Measurements from ENCODE around the gene LMO1.
A peak's percentile ranks its signal among the peaks of the same experiment; 100 is the strongest.

LMO1 gene

GRCh38 chr11:8228231-8228630, 35.4 kb downstream of the LMO1 start:
- no peak overlapping the region for H3K4me3 ChIP-seq (ENCODE audit: low read length in 2 of 2)
- no peaks in the 10 kb centered on the region for H3K27me3 ChIP-seq (ENCODE audit: control insufficient read depth in 2 of 2, insufficient read depth in 2 of 2, low read length in 2 of 2)
- no peak overlapping the region for H3K9ac ChIP-seq (ENCODE audit: low read depth in 1 of 2, low read length in 2 of 2)
- no peak overlapping the region for H3K27ac ChIP-seq (ENCODE audit: low read depth in 2 of 2, low read length in 2 of 2)
- H3K36me3 ChIP-seq (ENCODE audit: control insufficient read depth in 2 of 2, insufficient read depth in 2 of 2, low read length in 2 of 2), result no peaks in the 10 kb centered on the region
- peaks cover 6 to 15% of the 10 kb centered on the region in 2 donors for H3K4me1 ChIP-seq (ENCODE audit: control insufficient read depth in 2 of 2, insufficient read depth in 2 of 2, low read length in 2 of 2)
- no peaks in the 10 kb centered on the region for H3K9me3 ChIP-seq (ENCODE audit: control insufficient read depth in 2 of 2, low read length in 2 of 2)

- H3K27me3 ChIP-seq (ENCODE audit: control insufficient read depth in 2 of 2, insufficient read depth in 2 of 2, low read length in 2 of 2), result no peaks in the 10 kb centered on the region
- no peak overlapping the region for H3K4me3 ChIP-seq (ENCODE audit: low read length in 2 of 2)
These were observed 36.2 kb downstream of the LMO1 start for GRCh38 chr11:8227156-8228152.

GRCh38 chr11:8225589-8226036, 38.1 kb downstream of the LMO1 start:
- peaks cover 10 to 15% of the 10 kb centered on the region in 2 donors for H3K4me1 ChIP-seq (ENCODE audit: control insufficient read depth in 2 of 2, insufficient read depth in 2 of 2, low read length in 2 of 2)
- H3K4me3 ChIP-seq (ENCODE audit: low read length in 2 of 2), result no peak overlapping the region
- H3K9ac ChIP-seq (ENCODE audit: low read depth in 1 of 2, low read length in 2 of 2), result no peak overlapping the region
- no peak overlapping the region for H3K27ac ChIP-seq (ENCODE audit: low read depth in 2 of 2, low read length in 2 of 2)
- no peaks in the 10 kb centered on the region for H3K27me3 ChIP-seq (ENCODE audit: control insufficient read depth in 2 of 2, insufficient read depth in 2 of 2, low read length in 2 of 2)
- H3K9me3 ChIP-seq (ENCODE audit: control insufficient read depth in 2 of 2, low read length in 2 of 2), result no peaks in the 10 kb centered on the region
- H3K36me3 ChIP-seq (ENCODE audit: control insufficient read depth in 2 of 2, insufficient read depth in 2 of 2, low read length in 2 of 2), result no peaks in the 10 kb centered on the region

More at GRCh38 chr11:8227156-8228152, 36.2 kb downstream of the LMO1 start:
- no peaks in the 10 kb centered on the region for H3K9me3 ChIP-seq (ENCODE audit: control insufficient read depth in 2 of 2, low read length in 2 of 2)
- H3K27ac ChIP-seq (ENCODE audit: low read depth in 2 of 2, low read length in 2 of 2), result no peak overlapping the region
- no peaks in the 10 kb centered on the region for H3K36me3 ChIP-seq (ENCODE audit: control insufficient read depth in 2 of 2, insufficient read depth in 2 of 2, low read length in 2 of 2)
- H3K4me1 ChIP-seq (ENCODE audit: control insufficient read depth in 2 of 2, insufficient read depth in 2 of 2, low read length in 2 of 2), result peaks cover 6 to 15% of the 10 kb centered on the region in 2 donors
- no peak overlapping the region for H3K9ac ChIP-seq (ENCODE audit: low read depth in 1 of 2, low read length in 2 of 2)

- H3K27me3 ChIP-seq (ENCODE audit: control insufficient read depth in 2 of 2, insufficient read depth in 2 of 2, low read length in 2 of 2), result no peaks in the 10 kb centered on the region
- H3K4me1 ChIP-seq (ENCODE audit: control insufficient read depth in 2 of 2, insufficient read depth in 2 of 2, low read length in 2 of 2), result peaks cover 10 to 15% of the 10 kb centered on the region in 2 donors
- H3K9me3 ChIP-seq (ENCODE audit: control insufficient read depth in 2 of 2, low read length in 2 of 2), result no peaks in the 10 kb centered on the region
- H3K4me3 ChIP-seq (ENCODE audit: low read length in 2 of 2), result no peak overlapping the region
- no peak overlapping the region for H3K27ac ChIP-seq (ENCODE audit: low read depth in 2 of 2, low read length in 2 of 2)
- H3K9ac ChIP-seq (ENCODE audit: low read depth in 1 of 2, low read length in 2 of 2), result peak overlapping the region in 1 of 2 donors; percentile 15
- no peaks in the 10 kb centered on the region for H3K36me3 ChIP-seq (ENCODE audit: control insufficient read depth in 2 of 2, insufficient read depth in 2 of 2, low read length in 2 of 2)
These were observed 39.0 kb downstream of the LMO1 start for GRCh38 chr11:8224711-8225110.

GRCh38 chr11:8224161-8224591, 39.5 kb downstream of the LMO1 start:
- H3K27ac ChIP-seq (ENCODE audit: low read depth in 2 of 2, low read length in 2 of 2), result no peak overlapping the region
- no peak overlapping the region for H3K4me3 ChIP-seq (ENCODE audit: low read length in 2 of 2)
- no peaks in the 10 kb centered on the region for H3K36me3 ChIP-seq (ENCODE audit: control insufficient read depth in 2 of 2, insufficient read depth in 2 of 2, low read length in 2 of 2)
- no peaks in the 10 kb centered on the region for H3K9me3 ChIP-seq (ENCODE audit: control insufficient read depth in 2 of 2, low read length in 2 of 2)
- peaks cover 10 to 15% of the 10 kb centered on the region in 2 donors for H3K4me1 ChIP-seq (ENCODE audit: control insufficient read depth in 2 of 2, insufficient read depth in 2 of 2, low read length in 2 of 2)
- no peaks in the 10 kb centered on the region for H3K27me3 ChIP-seq (ENCODE audit: control insufficient read depth in 2 of 2, insufficient read depth in 2 of 2, low read length in 2 of 2)
- no peak overlapping the region for H3K9ac ChIP-seq (ENCODE audit: low read depth in 1 of 2, low read length in 2 of 2)

GRCh38 chr11:8223513-8223900, 40.2 kb downstream of the LMO1 start:
- Histone ChIP-seq H3K9ac (ENCODE audit: low read depth in 1 of 2, low read length in 2 of 2) (no peak overlapping the region), H3K27ac (ENCODE audit: low read depth in 2 of 2, low read length in 2 of 2) (no peak overlapping the region), H3K36me3 (ENCODE audit: control insufficient read depth in 2 of 2, insufficient read depth in 2 of 2, low read length in 2 of 2) (no peaks in the 10 kb centered on the region), H3K27me3 (ENCODE audit: control insufficient read depth in 2 of 2, insufficient read depth in 2 of 2, low read length in 2 of 2) (no peaks in the 10 kb centered on the region), H3K9me3 (ENCODE audit: control insufficient read depth in 2 of 2, low read length in 2 of 2) (no peaks in the 10 kb centered on the region), H3K4me1 (ENCODE audit: control insufficient read depth in 2 of 2, insufficient read depth in 2 of 2, low read length in 2 of 2) (peaks cover 10 to 15% of the 10 kb centered on the region in 2 donors), H3K4me3 (ENCODE audit: low read length in 2 of 2) (no peak overlapping the region)

GRCh38 chr11:8222820-8223512, 40.7 kb downstream of the LMO1 start:
- Histone ChIP-seq H3K9ac (ENCODE audit: low read depth in 1 of 2, low read length in 2 of 2) (no peak overlapping the region), H3K9me3 (ENCODE audit: control insufficient read depth in 2 of 2, low read length in 2 of 2) (no peaks in the 10 kb centered on the region), H3K27ac (ENCODE audit: low read depth in 2 of 2, low read length in 2 of 2) (no peak overlapping the region), H3K4me3 (ENCODE audit: low read length in 2 of 2) (no peak overlapping the region), H3K27me3 (ENCODE audit: control insufficient read depth in 2 of 2, insufficient read depth in 2 of 2, low read length in 2 of 2) (no peaks in the 10 kb centered on the region), H3K36me3 (ENCODE audit: control insufficient read depth in 2 of 2, insufficient read depth in 2 of 2, low read length in 2 of 2) (no peaks in the 10 kb centered on the region), H3K4me1 (ENCODE audit: control insufficient read depth in 2 of 2, insufficient read depth in 2 of 2, low read length in 2 of 2) (peaks cover 10 to 15% of the 10 kb centered on the region in 2 donors)

- Histone ChIP-seq H3K36me3 (ENCODE audit: control insufficient read depth in 2 of 2, insufficient read depth in 2 of 2, low read length in 2 of 2) (no peaks in the 10 kb centered on the region), H3K4me3 (ENCODE audit: low read length in 2 of 2) (no peak overlapping the region), H3K27ac (ENCODE audit: low read depth in 2 of 2, low read length in 2 of 2) (no peak overlapping the region), H3K9me3 (ENCODE audit: control insufficient read depth in 2 of 2, low read length in 2 of 2) (no peaks in the 10 kb centered on the region), H3K27me3 (ENCODE audit: control insufficient read depth in 2 of 2, insufficient read depth in 2 of 2, low read length in 2 of 2) (no peaks in the 10 kb centered on the region), H3K9ac (ENCODE audit: low read depth in 1 of 2, low read length in 2 of 2) (no peak overlapping the region), H3K4me1 (ENCODE audit: control insufficient read depth in 2 of 2, insufficient read depth in 2 of 2, low read length in 2 of 2) (peaks cover 10 to 15% of the 10 kb centered on the region in 2 donors)
These were observed 41.7 kb downstream of the LMO1 start for GRCh38 chr11:8221917-8222495.

- no peaks in the 10 kb centered on the region for H3K9me3 ChIP-seq (ENCODE audit: control insufficient read depth in 2 of 2, low read length in 2 of 2)
- no peak overlapping the region for H3K4me3 ChIP-seq (ENCODE audit: low read length in 2 of 2)
- H3K9ac ChIP-seq (ENCODE audit: low read depth in 1 of 2, low read length in 2 of 2), result no peak overlapping the region
- H3K4me1 ChIP-seq (ENCODE audit: control insufficient read depth in 2 of 2, insufficient read depth in 2 of 2, low read length in 2 of 2), result peaks cover 10 to 15% of the 10 kb centered on the region in 2 donors
- no peaks in the 10 kb centered on the region for H3K27me3 ChIP-seq (ENCODE audit: control insufficient read depth in 2 of 2, insufficient read depth in 2 of 2, low read length in 2 of 2)
- H3K27ac ChIP-seq (ENCODE audit: low read depth in 2 of 2, low read length in 2 of 2), result no peak overlapping the region
- H3K36me3 ChIP-seq (ENCODE audit: control insufficient read depth in 2 of 2, insufficient read depth in 2 of 2, low read length in 2 of 2), result no peaks in the 10 kb centered on the region
These were observed 42.5 kb downstream of the LMO1 start for GRCh38 chr11:8221046-8221723.

All from mucosa of rectum (tissue), 2 donors.